KOPT-K1 (cell line): ENCODE results near the gene PDE11A.

ENCODE experiments used
- H3K27ac ChIP-seq: fragments of 200-600 bp; sonication (generic); 2 replicates; pipeline ENCODE4 v1.5.1; 2016; ENCODE audit warnings: antibody characterized with exemption, mild to moderate bottlenecking, low read depth, low read length; ENCODE audit not compliant: poor library complexity, severe bottlenecking
- H3K36me3 ChIP-seq: fragments of 200-600 bp; sonication (generic); 2 replicates; pipeline ENCODE4 v1.5.1; 2017; ENCODE audit warnings: antibody characterized with exemption, mild to moderate bottlenecking, low read length, moderate library complexity; ENCODE audit not compliant: insufficient read depth
- H3K9me3 ChIP-seq: fragments of 200-600 bp; sonication (generic); 2 replicates; pipeline ENCODE4 v1.5.1; 2017; ENCODE audit warnings: antibody characterized with exemption, low read length, mild to moderate bottlenecking; ENCODE audit not compliant: insufficient read depth, poor library complexity, severe bottlenecking

PDE11A gene

GRCh38 chr2:177939211-177939610 lies 133.4 kb downstream of the PDE11A start:
- no peak overlapping the region for H3K27ac ChIP-seq
- no peaks in the 10 kb centered on the region for H3K36me3 ChIP-seq
- H3K9me3 ChIP-seq, result no peaks in the 10 kb centered on the region

- Histone ChIP-seq H3K9me3 (no peaks in the 10 kb centered on the region), H3K27ac (no peak overlapping the region), H3K36me3 (no peaks in the 10 kb centered on the region)
These were observed 141.7 kb downstream of the PDE11A start for GRCh38 chr2:177930916-177931315.

- Histone ChIP-seq H3K36me3 (no peaks in the 10 kb centered on the region), H3K9me3 (no peaks in the 10 kb centered on the region), H3K27ac (no peak overlapping the region)
These were observed 142.7 kb downstream of the PDE11A start for GRCh38 chr2:177929662-177930522.

GRCh38 chr2:177923323-177923722 lies 149.3 kb downstream of the PDE11A start:
- no peaks in the 10 kb centered on the region for H3K9me3 ChIP-seq
- H3K36me3 ChIP-seq, result no peaks in the 10 kb centered on the region
- no peak overlapping the region for H3K27ac ChIP-seq

GRCh38 chr2:177921726-177922125 lies 150.9 kb downstream of the PDE11A start:
- no peaks in the 10 kb centered on the region for H3K36me3 ChIP-seq
- H3K9me3 ChIP-seq, result no peaks in the 10 kb centered on the region
- H3K27ac ChIP-seq, result no peak overlapping the region

- no peaks in the 10 kb centered on the region for H3K9me3 ChIP-seq
- no peaks in the 10 kb centered on the region for H3K36me3 ChIP-seq
These were observed 155.4 kb downstream of the PDE11A start for GRCh38 chr2:177917169-177917568.

GRCh38 chr2:177916342-177916741 lies 156.2 kb downstream of the PDE11A start:
- Histone ChIP-seq H3K36me3 (no peaks in the 10 kb centered on the region), H3K27ac (no peak overlapping the region), H3K9me3 (no peaks in the 10 kb centered on the region)

More at GRCh38 chr2:177917169-177917568, 155.4 kb downstream of the PDE11A start:
- no peak overlapping the region for H3K27ac ChIP-seq

GRCh38 chr2:177914247-177914646 lies 158.3 kb downstream of the PDE11A start:
- H3K9me3 ChIP-seq, result no peaks in the 10 kb centered on the region
- H3K27ac ChIP-seq, result no peak overlapping the region
- H3K36me3 ChIP-seq, result no peaks in the 10 kb centered on the region

- Histone ChIP-seq H3K36me3 (no peaks in the 10 kb centered on the region), H3K27ac (no peak overlapping the region), H3K9me3 (no peaks in the 10 kb centered on the region)
These were observed 162.6 kb downstream of the PDE11A start for GRCh38 chr2:177909962-177910361.

GRCh38 chr2:177908824-177909223 lies 163.8 kb downstream of the PDE11A start:
- no peaks in the 10 kb centered on the region for H3K36me3 ChIP-seq
- H3K9me3 ChIP-seq, result no peaks in the 10 kb centered on the region
- no peak overlapping the region for H3K27ac ChIP-seq

GRCh38 chr2:177908182-177908581 lies 164.4 kb downstream of the PDE11A start:
- Histone ChIP-seq H3K9me3 (no peaks in the 10 kb centered on the region), H3K36me3 (no peaks in the 10 kb centered on the region), H3K27ac (no peak overlapping the region)

- H3K36me3 ChIP-seq, result no peaks in the 10 kb centered on the region
- no peak overlapping the region for H3K27ac ChIP-seq
- no peaks in the 10 kb centered on the region for H3K9me3 ChIP-seq
These were observed 166.4 kb downstream of the PDE11A start for GRCh38 chr2:177906041-177906718.

GRCh38 chr2:177905640-177906039 lies 166.9 kb downstream of the PDE11A start:
- Histone ChIP-seq H3K9me3 (no peaks in the 10 kb centered on the region), H3K27ac (no peak overlapping the region), H3K36me3 (no peaks in the 10 kb centered on the region)

- H3K27ac ChIP-seq, result no peak overlapping the region
These were observed 170.0 kb downstream of the PDE11A start for GRCh38 chr2:177902395-177903163.

GRCh38 chr2:177900082-177900481 lies 172.5 kb downstream of the PDE11A start:
- Histone ChIP-seq H3K27ac (no peak overlapping the region), H3K36me3 (no peaks in the 10 kb centered on the region), H3K9me3 (no peaks in the 10 kb centered on the region)

More at GRCh38 chr2:177902395-177903163, 170.0 kb downstream of the PDE11A start:
- Histone ChIP-seq H3K36me3 (no peaks in the 10 kb centered on the region), H3K9me3 (no peaks in the 10 kb centered on the region)
